NK-92 (cell line): ENCODE data around the gene SLC25A43.
"Not testable (repeated sequence)": the region's sequence is repeated elsewhere in the genome, so short reads cannot be mapped to it uniquely, and the experiment has no call there.

ENCODE experiments used
- DNase-seq: peaks from one replicate; lab custom pipeline; 2025; ENCODE audit not compliant: unreplicated experiment; lab: John Stamatoyannopoulos, UW

SLC25A43 gene

GRCh38 chrX:119467433-119467832, 68.3 kb downstream of the SLC25A43 start:
- no peak for DNase-seq

GRCh38 chrX:119467842-119468550, 68.9 kb downstream of the SLC25A43 start, which contains the start of gene SLC25A5:
Gene SLC25A5, plus strand, starts transcription at chrX:119468444. Its CDS starts 72 bp downstream, at chrX:119468516.
- no peak for DNase-seq

GRCh38 chrX:119468551-119469312, 69.6 kb downstream of the SLC25A43 start:
- no peak for DNase-seq

DNA sequence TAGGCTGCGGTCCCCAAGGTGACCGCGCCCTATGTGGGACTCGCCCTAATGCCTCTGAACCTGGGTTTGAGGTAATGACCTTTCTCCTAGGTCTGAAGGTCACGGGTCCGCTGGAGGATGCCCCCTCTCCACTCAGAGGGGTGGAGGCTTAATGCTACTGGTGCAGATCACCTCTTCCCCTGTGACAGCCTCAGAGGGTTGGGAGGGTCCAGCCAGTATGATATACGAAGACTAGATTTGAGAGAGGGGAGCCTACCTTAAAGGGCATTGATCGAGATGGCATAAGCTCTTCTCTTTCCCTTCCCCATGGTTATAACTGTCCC, 70.1 kb downstream of the SLC25A43 start:
- no peak for DNase-seq

DNA sequence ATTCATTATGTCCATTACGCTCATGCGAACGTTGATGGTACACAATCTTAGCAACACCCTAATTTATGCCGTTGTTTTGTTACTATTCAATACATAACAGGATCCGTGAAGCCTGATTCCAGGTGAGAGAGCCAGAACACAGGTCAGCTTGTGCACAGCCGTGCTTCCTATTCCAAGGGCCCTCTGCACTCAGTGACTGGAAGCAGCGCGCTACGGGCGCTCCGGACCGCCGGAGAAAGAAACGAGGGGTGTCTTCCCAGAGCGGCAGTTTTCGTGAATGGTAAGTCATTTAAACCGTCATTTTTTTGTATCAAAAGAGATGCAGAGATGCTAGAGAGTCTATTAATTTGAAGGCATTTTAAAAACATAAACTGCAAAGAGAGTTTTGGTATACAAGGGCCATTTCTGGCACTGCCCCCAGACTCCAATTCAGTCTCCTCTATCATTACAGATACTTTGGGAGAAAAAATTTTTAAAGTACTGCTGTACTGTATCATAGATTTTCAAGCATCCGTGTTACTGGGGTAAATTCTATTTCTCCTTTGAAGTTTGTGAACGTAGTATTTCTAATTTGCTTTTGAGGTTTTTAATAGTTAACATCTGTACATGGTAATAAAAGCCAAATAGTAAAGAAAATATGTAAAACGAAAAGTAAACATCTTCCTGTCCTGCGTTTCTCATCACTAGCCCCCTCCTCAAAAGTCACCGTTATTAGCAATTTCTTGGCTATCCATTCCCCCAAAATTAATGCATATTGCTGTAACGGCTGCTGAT, 75.7 kb downstream of the SLC25A43 start:
- no peak for DNase-seq

GRCh38 chrX:119475389-119476101, 76.4 kb downstream of the SLC25A43 start:
- DNase-seq, result no peak

DNA sequence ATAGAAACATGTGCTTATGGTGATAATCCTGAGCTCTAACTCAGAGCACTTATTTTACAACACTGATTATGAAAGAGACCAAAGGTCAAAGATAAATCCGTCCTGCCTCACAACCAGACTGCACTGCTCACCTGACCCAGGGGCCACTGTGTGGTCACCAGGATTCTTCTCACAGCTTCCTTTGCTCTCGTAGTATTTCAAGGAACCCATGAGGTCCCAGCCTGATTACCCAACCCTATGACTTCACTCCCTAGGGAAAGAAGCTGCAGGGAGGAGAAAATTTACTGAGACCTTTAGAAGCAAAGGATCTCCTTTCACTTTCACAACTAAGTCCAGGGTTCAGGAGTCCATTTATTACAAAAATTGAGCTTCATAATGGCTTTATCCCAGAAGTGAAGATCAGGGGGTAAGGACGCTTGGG, 78.7 kb downstream of the SLC25A43 start:
- DNase-seq, result no peak

- no peak for DNase-seq
These were observed 79.4 kb downstream of the SLC25A43 start for GRCh38 chrX:119478504-119478903.

- DNase-seq, result no peak
These were observed 80.7 kb downstream of the SLC25A43 start for GRCh38 chrX:119479845-119480244.

DNA sequence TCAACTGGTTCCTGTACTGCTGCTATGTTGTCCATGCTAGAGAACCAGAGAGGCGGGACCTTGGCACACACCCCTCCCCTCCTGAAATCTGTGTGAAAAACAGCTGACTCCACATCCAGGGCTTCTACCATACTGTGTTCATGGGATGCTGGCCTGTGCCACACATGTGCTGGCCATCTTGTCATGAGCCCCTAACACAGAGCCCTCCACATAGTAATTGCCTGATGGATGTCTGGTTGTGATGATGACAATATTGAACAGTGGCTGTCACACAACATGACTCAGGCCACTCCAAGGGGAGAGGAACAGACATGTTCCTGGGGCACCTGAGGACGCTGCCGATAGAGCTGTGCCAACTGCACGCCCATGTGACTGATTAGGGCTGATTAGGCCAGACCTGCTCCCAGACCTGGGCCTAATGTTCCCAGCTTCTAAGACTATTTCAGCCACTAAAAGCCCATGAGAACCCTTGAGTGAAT, 82.2 kb downstream of the SLC25A43 start:
- DNase-seq, result no peak

DNA sequence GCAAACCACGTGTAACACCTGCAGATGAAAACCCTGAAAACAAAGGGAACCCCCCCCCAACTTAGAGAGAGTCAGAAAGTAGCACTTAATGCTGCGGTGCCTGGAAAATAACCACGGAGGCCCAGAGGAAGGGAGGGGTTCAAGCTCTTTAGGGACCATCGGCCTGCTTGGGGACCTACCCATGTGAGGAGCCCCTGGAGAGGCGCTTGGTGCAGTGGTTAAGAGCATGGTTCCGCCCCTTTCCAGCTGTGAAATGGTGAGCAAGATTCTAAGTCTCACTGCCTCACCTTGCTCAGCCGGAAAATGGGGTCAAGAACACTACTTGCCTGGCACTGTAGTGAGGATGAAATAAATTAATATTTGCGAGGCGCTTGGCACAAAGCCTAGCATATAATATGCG, 82.9 kb downstream of the SLC25A43 start:
- no peak for DNase-seq

DNA sequence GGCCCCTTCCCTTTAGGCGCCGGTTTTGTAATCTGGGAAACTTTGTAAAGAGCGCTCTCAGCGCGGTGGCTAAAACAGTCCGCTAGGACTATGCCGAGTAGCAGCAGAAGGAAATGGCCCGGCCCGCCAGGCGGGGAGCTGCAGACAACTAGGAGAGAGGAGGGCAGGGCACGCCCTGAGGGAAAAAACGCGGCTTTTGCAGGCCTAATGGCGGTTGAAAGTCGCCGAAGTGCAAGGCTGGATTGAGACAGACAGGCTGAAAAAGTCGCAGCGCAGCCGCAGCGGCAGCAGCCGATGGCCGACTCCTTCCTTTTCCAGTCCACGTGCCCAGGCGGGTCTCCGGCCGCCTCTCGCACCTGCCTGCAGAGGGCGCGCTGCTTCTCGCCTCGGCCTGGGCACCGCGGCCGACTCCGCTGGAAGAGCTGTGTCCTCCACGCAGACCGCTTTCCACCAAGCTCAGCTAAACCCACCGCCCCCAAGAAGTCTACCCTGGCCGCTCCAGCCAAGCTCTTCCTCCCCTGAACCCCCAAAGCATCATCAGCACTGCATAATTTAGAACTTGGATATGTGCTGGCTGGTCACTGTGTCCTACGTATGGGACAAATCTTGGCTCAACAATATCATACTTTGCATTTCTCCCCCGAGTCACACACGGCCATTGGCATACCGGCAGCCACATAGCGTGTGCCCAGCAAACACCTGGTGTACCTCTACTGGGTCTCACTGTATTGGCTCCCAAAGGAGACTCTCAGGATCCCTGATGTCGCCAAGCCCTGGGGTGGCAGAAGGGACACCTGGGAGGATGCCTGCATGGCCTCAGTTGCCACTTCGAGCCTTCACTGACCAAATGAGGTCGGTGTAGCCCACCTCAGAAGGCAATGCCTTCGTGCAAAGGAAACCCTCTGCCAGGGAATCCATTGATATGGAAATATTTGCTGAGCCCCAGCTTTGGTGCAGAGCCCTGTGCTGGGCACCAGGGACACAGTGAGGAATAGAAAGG, 83.6 kb downstream of the SLC25A43 start:
- no peak for DNase-seq

DNA sequence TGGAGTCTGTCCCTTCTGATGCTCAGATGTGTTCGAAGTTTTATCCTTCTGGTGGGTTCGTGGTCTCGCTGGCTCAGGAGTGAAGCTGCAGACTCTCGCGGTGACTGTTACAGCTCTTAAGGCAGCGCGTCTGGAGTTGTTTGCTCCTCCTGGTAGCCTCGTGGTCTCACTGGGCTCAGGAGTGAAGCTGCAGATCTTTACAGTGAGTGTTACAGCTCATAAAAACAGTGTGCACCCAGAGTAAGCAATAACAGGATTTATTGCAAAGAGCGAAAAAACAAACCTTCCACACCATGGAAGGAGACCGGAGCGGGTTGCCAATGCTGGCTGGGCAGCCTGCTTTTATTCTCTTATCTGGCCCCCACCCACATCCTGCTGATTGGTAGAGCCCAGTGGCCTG, 87.6 kb downstream of the SLC25A43 start:
- no peak for DNase-seq

DNA sequence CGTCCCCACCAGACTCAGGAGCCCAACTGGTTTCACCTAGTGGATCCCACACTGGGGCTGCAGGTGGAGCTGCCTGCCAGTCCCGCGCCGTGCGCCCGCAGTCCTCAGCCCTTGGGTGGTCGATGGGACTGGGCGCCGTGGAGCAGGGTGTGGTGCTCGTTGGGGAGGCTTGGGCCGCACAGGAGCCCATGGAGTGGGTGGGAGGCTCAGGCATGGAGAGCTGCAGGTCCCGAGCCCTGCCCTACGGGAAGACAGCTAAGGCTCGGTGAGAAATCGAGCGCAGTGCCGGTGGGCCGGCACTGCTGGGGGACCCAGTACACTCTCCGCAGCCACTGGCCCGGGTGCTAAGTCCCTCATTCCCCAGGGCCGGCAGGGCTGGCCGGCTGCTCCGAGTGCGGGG, 88.6 kb downstream of the SLC25A43 start:
- DNase-seq, result not testable (repeated sequence)

- DNase-seq, result no peak
These were observed 89.6 kb downstream of the SLC25A43 start for GRCh38 chrX:119488749-119489148.

DNA sequence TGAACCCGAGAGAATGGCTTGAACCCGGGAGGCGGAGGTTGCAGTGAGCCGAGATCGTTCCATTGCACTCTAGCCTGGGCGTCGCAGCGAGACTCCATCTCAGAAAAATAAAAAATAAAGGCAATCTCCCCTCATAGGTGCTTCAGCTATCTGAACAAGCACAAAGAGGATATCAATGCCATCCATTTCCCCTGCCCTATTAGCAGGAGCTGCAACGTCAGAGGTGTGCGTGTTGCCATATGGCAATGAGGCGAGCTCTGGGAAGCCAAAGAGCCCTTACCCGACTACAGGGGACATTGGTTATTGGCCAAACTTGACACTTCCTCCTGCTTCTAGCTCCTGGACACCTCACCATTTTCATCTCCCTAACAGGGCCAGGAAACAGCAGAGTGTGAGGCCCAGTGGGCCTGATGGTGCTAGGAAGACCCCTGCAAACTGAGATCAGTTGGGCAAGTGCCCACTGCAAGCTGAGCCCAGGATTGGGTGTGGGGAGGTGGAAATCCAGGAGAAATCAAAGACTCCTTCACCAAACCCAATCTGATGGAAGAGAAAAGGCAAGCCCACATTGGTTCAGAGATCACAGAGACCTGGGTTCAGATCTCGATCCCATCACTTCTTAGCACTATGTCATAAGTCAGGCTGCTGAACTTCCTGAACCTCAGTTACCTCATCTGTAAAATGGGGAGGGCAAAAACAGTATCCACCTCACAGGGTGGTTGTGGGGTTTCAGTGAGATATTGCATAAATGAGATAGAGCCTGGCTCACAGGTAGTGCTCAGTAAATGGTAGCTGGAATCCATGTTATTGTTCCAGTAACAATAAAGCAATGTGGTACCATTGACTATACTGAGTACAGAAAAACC, 90.3 kb downstream of the SLC25A43 start:
- no peak for DNase-seq

GRCh38 chrX:119492463-119492862, 93.3 kb downstream of the SLC25A43 start:
- no peak for DNase-seq

DNA sequence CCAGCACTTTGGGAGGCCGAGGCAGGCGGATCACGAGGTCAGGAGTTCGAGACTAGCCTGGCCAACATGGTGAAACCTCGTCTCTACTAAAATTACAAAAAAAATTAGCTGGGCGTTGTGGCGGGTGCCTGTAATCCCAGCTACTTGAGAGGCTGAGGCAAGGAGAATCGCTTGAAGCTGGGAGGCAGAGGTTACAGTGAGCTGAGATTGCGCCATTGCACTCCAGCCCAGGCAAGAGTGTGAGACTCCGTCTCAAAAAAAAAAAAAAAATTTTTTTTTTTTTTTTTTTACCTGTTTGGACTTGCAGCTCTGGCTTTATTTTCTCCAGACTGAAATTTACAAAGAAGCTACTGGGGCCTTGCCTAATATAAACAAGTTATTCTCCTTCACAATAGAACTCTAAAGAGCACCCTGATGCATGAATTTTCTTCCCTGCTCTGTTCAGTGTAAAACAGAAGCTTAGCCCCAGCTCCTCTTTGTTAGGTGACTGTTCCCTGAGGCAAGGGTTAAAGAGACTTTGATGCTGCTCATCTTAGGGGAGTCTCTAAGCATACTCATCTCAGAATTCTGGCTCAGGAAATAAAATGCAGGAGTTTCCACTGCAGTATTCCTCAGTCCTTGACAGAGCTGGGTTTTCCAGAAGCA, 94.8 kb downstream of the SLC25A43 start:
- not testable (repeated sequence) for DNase-seq
